Hepatocyte (in vitro differentiated cells): ENCODE results near the gene OGFR.

Source experiments
- CTCF ChIP-seq: fragments of 200-600 bp; sonication (generic); IDR thresholded peaks from 2 replicates; pipeline ENCODE4 v1.5.1; 2016; ENCODE audit warnings: antibody characterized with exemption, mild to moderate bottlenecking; ENCODE audit not compliant: poor library complexity
- EZH2 ChIP-seq: fragments of 200-600 bp; sonication (generic); IDR thresholded peaks from 2 replicates; pipeline ENCODE4 v1.6.1; 2016; ENCODE audit warnings: antibody characterized with exemption, mild to moderate bottlenecking, borderline replicate concordance
- EZH2phosphoT487 ChIP-seq: fragments of 200-600 bp; sonication (generic); IDR thresholded peaks from one replicate; pipeline ENCODE4 v1.6.1; 2018; ENCODE audit warnings: antibody characterized with exemption, mild to moderate bottlenecking, low read depth, moderate library complexity; ENCODE audit not compliant: unreplicated experiment, severe bottlenecking

- TF ChIP-seq CTCF: no peak
- no peak for TF ChIP-seq EZH2
- TF ChIP-seq EZH2phosphoT487: no peak
Measured at GRCh38 chr20:62799036-62799435, 5.6 kb upstream of the OGFR start.
